HFFc6 (cell line): Measurements from ENCODE around the gene CD300LD. TPM values are rescaled to one million over a fixed set of nuclear protein-coding genes. Genes with fewer than 3 reads are reported as not detected.
"Not testable (repeated sequence)": the region's sequence is repeated elsewhere in the genome, so short reads cannot be mapped to it uniquely, and the experiment has no call there.

Experiments used
- DNase-seq: peaks from one replicate; pipeline ENCODE4 v3.0.0-alpha.2; 2018
- H3K27ac Mint-ChIP-seq: 2 replicates; pipeline ENCODE4 v1.8.0; 2020; ENCODE audit warnings: mild to moderate bottlenecking, mixed read lengths
- H3K27me3 Mint-ChIP-seq: 2 replicates; pipeline ENCODE4 v1.8.0; 2021; ENCODE audit warnings: mild to moderate bottlenecking, moderate library complexity, mixed read lengths; ENCODE audit not compliant: insufficient read depth
- H3K36me3 Mint-ChIP-seq: 2 replicates; pipeline ENCODE4 v1.8.0; 2021; ENCODE audit warnings: low read depth, mixed read lengths
- H3K4me1 Mint-ChIP-seq: 2 replicates; pipeline ENCODE4 v1.8.0; 2020; ENCODE audit warnings: low read depth, mixed read lengths
- H3K4me3 Mint-ChIP-seq: 2 replicates; pipeline ENCODE4 v1.8.0; 2020; ENCODE audit warnings: mild to moderate bottlenecking, moderate library complexity, mixed read lengths
- H3K9me3 Mint-ChIP-seq: 2 replicates; pipeline ENCODE4 v1.8.0; 2020; ENCODE audit warnings: mild to moderate bottlenecking, mixed read lengths
- long read RNA-seq: library from polyadenylated mRNA; unstranded; transcript quantifications from one replicate; pipeline ENCODE4 v2.0.0, GENCODE V29; 2019
- total RNA-seq, 6 experiments: library from RNA; stranded (reverse); fragmentation: NEBNext Ultra II Directional; extraction: Animal tissue kit (Norgen Biotek cat#: 25700); gene quantifications; 2 replicates in 1 of 6; 3 replicates in 5 of 6; pipeline ENCODE4 v1.2.3, GENCODE V29; 2021
- TF ChIP-seq, protein P1 (sequence below): fragments of 200-600 bp; sonication (generic); IDR thresholded peaks from 2 replicates; pipeline ENCODE4 v1.5.0; 2021; ENCODE audit warnings: antibody characterized with exemption, mild to moderate bottlenecking

Gene CD300LD
- total RNA-seq: not detected
- long read RNA-seq: 0 reads

DNA sequence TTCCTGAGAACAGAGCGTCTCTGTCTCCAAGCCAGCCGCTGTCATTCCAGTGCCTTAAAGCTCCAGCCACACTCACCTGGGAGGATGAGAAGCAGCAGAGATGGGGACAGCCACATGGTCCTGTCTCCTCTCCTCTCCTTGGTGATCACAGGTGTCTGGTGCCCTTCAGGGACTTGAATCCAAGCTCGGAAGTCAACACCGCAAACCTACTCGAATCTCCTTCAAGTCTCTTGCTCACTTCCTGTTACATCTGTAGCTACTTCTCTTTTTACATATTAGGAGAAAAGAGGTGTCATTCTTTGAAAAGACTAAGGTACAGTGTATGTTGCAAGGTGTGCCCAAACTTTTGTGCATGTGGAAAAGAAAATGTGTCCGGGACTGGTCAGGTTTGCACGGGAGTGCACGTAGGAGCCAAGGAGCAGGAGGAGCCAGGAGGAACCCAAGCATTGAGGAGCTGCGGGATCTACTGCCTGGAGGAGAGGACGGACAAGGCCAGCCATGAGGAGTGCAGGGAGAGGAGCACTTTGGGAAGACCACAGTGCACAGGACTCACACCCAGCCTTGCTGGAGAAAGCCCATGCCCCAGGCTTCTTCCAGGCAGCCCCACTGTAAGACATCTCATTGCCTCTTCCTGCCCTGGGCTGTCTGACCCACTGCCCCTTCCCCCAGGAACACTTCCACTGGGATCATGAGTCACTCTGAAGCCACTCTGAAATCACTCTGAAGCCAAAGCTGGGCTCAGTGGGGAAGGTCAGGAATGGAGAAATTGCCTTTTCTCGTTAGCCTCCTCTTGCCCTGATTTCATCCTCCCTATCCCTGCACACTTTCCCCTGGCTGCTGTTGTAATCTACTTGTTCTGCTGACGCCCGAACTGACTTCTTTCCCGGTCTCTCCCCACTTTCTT, at the start of gene CD300LD:
Gene CD300LD, minus strand, starts transcription at position 197 of the 904 bp plus-strand sequence. Its CDS starts 81 bp downstream, at position 116.
- H3K27me3 Mint-ChIP-seq: no peaks in the 10 kb centered on the region
- no peak within 1 kb of the TSS for H3K4me3 Mint-ChIP-seq
- no peaks in the 10 kb centered on the region; the same call in 1 of the 2 replicates for H3K36me3 Mint-ChIP-seq
- TF ChIP-seq, protein P1, sequence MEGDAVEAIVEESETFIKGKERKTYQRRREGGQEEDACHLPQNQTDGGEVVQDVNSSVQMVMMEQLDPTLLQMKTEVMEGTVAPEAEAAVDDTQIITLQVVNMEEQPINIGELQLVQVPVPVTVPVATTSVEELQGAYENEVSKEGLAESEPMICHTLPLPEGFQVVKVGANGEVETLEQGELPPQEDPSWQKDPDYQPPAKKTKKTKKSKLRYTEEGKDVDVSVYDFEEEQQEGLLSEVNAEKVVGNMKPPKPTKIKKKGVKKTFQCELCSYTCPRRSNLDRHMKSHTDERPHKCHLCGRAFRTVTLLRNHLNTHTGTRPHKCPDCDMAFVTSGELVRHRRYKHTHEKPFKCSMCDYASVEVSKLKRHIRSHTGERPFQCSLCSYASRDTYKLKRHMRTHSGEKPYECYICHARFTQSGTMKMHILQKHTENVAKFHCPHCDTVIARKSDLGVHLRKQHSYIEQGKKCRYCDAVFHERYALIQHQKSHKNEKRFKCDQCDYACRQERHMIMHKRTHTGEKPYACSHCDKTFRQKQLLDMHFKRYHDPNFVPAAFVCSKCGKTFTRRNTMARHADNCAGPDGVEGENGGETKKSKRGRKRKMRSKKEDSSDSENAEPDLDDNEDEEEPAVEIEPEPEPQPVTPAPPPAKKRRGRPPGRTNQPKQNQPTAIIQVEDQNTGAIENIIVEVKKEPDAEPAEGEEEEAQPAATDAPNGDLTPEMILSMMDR: no peak
- peaks cover 71% of the 10 kb centered on the region for H3K9me3 Mint-ChIP-seq
- no peak for DNase-seq
- no peak within 1 kb of the TSS for H3K27ac Mint-ChIP-seq
- no peaks in the 10 kb centered on the region for H3K4me1 Mint-ChIP-seq

DNA sequence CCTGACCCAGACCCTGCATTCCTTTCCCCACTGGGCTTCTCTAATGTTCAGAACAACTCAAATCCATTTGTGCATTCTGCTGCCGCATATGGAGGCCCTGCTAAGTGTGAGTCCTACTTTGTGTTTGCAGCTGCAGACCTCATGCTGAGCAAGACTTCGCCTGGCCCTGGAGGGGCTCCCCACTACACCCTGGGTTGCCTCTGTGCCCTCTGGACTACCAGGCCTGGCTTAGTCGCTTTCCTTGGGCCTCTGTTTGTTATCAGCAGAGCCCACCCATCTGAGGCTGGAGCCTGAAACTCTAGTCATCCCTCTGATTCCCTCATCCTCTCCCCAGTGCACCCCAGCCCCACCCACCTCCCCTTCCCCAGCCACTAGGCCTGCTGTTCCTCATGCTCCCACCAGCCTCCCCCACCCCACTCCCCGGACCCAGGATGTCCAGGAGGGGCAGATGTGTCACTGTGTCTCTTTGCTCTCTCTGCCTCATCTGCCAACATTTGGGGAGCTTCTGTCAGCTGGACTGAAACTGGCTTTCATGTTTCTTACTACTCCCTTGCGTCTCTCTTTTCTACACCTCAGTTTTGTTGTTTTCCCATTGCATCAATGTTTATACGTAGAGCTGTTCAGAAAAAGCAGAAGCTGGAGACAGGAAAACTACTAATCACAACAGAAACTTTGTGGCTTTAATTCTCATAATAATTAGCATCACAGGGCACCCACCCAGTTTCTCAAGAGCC, 49.3 kb upstream of the CD300LD start:
- no peaks in the 10 kb centered on the region for H3K36me3 Mint-ChIP-seq
- no peak overlapping the region for H3K4me3 Mint-ChIP-seq
- DNase-seq: no peak
- TF ChIP-seq, protein P1: no peak
- no peaks in the 10 kb centered on the region for H3K4me1 Mint-ChIP-seq
- peaks cover 2% of the 10 kb centered on the region for H3K27me3 Mint-ChIP-seq
- H3K27ac Mint-ChIP-seq: no peak overlapping the region
- H3K9me3 Mint-ChIP-seq: peaks cover 25% of the 10 kb centered on the region; the same call in 1 of the 2 replicates

DNA sequence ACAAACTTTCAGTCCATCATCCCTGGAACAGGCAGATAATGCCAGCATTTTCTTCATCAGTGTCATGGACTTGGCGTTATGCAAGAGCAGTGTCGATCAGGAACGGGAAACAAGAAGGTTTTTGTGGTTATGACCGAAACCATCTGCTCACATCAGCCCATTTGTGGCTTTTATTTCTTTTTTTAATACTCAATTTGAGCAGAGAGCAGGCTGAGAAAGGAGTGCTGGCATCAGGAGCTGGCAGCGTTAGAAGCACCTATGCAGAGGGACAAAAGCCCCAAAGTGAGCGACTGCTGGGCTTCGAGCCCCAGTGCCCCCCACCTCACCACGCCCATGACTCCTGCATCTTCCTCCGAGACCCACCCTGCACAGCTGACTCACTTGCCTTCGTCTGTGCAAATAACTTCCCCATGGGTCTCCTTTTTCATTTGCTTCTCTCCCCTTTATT, 47.6 kb upstream of the CD300LD start:
- peaks cover 2% of the 10 kb centered on the region for H3K27me3 Mint-ChIP-seq
- H3K4me3 Mint-ChIP-seq: no peak overlapping the region
- DNase-seq: no peak
- no peak overlapping the region for H3K27ac Mint-ChIP-seq
- no peaks in the 10 kb centered on the region for H3K36me3 Mint-ChIP-seq
- no peaks in the 10 kb centered on the region for H3K4me1 Mint-ChIP-seq
- TF ChIP-seq, protein P1: no peak
- peaks cover 15% of the 10 kb centered on the region; the same call in 1 of the 2 replicates for H3K9me3 Mint-ChIP-seq

DNA sequence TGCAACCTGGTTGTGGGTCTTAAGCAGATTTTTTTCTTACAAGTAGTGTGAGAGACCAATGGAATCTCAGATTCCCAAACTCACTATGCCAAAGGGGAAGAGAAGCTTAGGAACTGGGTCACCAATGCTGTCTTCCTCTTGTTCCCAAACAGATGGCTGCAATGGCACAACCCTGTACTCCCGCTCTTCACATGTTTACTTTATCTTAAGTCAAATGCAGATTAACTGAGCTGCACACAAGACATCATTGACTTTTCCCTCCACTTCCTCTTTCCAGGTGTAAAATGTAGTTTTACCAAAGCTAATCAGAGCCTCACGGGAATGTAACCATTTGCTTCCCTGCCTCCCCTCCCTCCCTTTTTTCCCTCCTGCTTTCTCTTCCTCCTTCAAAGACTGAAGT, 45.8 kb upstream of the CD300LD start:
- TF ChIP-seq, protein P1: no peak
- Mint-ChIP-seq H3K4me3 (no peak overlapping the region), H3K27me3 (peaks cover 2% of the 10 kb centered on the region), H3K4me1 (no peaks in the 10 kb centered on the region), H3K27ac (no peak overlapping the region), H3K36me3 (no peaks in the 10 kb centered on the region), H3K9me3 (peaks cover 8% of the 10 kb centered on the region; the same call in 1 of the 2 replicates)
- no peak for DNase-seq

DNA sequence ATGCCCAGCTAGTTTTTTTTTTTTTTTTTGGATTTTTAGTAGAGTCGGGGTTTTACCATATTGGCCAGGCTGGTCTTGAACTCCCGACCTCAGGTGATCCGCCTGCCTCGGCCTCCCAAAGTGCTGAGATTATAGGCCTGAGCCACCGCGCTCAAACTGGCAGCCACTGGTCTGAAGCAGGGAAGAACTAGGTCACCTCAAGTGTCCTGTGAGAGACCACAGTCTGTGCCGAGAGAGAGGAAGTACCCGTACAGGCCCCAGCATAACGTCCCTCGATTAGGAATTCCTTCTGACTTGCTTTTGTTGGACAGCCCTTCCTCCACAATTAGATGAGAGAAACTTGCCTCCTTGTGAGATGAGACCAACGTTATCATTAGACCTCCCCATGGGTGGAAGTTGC, 45.2 kb upstream of the CD300LD start:
- Mint-ChIP-seq H3K27me3 (peaks cover 2% of the 10 kb centered on the region), H3K27ac (no peak overlapping the region), H3K4me1 (no peaks in the 10 kb centered on the region), H3K9me3 (peaks cover 4% of the 10 kb centered on the region; the same call in 1 of the 2 replicates), H3K36me3 (no peaks in the 10 kb centered on the region), H3K4me3 (no peak overlapping the region)
- no peak for DNase-seq
- TF ChIP-seq, protein P1: no peak

DNA sequence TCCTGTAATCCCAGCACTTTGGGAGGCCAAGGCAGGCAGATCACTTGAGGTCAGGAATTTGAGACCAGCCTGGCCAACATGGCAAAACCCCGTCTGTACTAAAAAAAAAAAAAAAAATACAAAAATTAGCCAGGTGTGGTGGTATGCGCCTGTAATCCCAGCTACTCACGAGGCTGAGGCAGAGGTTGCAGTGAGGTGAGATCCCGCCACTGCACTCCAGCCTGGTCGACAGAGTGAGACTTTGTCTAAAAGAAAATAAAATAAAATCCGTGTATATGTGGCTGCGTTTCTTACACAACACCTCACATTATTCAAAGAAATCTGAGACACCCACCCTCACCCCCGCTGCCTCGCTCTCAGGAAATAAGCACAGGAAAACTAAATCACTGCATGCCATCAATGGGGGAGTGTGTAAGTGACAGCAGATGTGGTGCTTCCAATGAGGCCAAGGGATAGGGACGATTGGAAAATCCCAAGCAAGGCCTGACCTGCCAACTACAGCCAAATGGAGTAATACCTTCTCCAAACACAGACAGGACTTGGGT, 44.5 kb upstream of the CD300LD start:
- H3K27me3 Mint-ChIP-seq, H3K27ac Mint-ChIP-seq, H3K4me3 Mint-ChIP-seq, H3K4me1 Mint-ChIP-seq, H3K36me3 Mint-ChIP-seq, H3K9me3 Mint-ChIP-seq, DNase-seq: not testable (repeated sequence)
